Sigmoid colon (tissue), 4 donors: Measurements from ENCODE around the gene SMC6.

Experiments
- CTCF ChIP-seq, 4 experiments: fragments of 450-650 bp in 3 of 4; fragments of 200-600 bp in 1 of 4; IDR thresholded peaks; one replicate each; pipeline ENCODE4 v1.5.1; 2016 to 2019; ENCODE audit warnings: antibody characterized with exemption in 4 of 4, mild to moderate bottlenecking in 3 of 4, moderate library complexity in 2 of 4
- POLR2A ChIP-seq, 2 donors: fragments of 450-650 bp; IDR thresholded peaks; one replicate each; pipeline ENCODE4 v1.6.1; 2016; ENCODE audit warnings: antibody characterized with exemption in 2 of 2, mild to moderate bottlenecking in 2 of 2, moderate library complexity in 2 of 2
- POLR2AphosphoS5 ChIP-seq, 4 donors: sonication (generic); formaldehyde crosslinking; IDR thresholded peaks; one replicate each; pipeline ENCODE4 v1.6.1; 2017; ENCODE audit warnings: antibody characterized with exemption in 4 of 4

DNA sequence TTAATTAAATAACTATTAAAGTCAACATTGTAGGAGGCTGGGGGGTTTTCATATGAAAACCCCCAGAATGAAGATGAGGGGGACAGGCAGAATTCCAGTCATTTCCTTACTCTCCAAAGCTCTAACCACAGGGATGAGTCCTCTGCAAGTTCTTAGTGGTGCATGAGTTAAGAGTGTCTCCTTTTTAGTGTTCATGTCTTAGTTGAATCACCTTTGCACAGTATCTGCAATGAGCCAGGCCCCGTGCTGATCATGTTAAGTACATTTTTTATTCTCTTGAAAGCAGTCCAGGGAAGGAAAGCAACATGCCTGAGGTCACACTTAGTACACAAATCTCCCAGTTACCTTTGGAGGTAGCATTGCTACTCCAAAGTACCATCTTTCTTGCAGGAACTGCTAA lies 36.9 kb upstream of the SMC6 start:
- TF ChIP-seq POLR2A (IDR thresholded peaks at IDR 0.05) (no peak), CTCF (IDR thresholded peaks at IDR 0.05) (no peak), POLR2AphosphoS5 (IDR thresholded peaks at IDR 0.05) (no peak)
